ENCODE measurements around the gene UNCX.

Gene UNCX

DNA sequence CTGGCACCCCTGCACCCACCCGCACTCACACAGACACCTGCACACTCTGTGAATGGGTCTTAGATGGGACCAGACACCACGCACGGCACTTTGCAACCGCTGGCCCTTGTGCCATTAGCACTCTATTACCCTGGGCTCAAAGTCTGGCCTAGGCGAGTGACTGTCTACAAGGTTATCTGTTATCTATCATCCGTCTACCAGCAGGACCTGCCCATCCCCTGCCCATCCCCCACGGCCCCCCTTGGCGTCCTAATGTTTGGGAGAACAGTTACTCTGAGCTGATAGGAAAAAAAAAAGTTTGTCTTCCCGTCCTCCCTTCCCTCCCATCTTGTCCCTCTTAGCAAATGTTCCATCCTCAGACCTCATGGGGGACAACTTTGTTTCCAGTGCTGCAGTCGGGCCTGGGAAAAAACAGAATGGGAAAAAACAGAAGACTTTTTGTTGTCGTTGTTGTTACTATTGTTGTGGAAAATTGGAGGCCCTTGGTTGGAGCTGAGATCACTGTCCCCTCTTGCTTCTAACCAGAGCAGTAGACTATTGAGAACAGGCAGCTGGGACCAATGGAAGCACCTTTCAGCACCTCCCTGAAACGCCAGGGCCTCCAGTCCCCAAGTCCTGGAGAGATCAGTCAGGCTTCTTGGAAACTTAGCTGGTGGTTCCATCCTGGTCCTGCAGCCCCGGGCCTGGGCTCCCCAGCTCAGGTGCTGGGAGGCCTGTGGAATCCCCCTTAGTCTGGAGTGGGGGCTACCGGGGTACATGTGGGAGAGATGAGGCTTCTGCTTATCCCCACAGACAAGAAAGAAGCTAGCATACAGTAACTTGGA, 12.2 kb downstream of the UNCX start:
- no peak for DNase-seq

DNA sequence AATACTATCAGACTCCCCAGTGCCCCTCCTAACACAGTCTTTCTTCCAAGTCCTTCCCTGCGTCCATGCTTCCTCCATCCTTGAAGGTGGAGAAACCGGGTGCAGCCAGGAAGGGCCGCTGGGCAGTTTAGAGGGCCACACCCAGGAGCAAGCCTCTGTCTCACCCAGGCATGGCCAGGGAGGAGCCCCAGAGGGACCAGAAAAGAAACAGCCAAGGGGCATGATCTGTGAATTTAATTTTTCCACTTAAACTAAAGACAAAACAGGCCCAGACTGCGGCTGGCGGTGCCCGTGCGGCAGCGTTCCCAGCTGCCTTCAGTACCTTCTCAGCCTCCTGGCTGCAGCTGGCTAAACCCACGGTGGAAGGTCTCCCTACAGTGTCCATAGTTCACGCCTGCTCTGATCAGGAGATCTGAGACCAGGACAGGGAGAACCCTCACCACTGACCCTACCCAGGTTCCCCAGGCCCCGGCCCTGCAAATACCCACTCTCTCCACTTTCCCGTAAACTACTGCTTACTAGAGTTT, 12.9 kb downstream of the UNCX start:
- DNase-seq = no peak

DNA sequence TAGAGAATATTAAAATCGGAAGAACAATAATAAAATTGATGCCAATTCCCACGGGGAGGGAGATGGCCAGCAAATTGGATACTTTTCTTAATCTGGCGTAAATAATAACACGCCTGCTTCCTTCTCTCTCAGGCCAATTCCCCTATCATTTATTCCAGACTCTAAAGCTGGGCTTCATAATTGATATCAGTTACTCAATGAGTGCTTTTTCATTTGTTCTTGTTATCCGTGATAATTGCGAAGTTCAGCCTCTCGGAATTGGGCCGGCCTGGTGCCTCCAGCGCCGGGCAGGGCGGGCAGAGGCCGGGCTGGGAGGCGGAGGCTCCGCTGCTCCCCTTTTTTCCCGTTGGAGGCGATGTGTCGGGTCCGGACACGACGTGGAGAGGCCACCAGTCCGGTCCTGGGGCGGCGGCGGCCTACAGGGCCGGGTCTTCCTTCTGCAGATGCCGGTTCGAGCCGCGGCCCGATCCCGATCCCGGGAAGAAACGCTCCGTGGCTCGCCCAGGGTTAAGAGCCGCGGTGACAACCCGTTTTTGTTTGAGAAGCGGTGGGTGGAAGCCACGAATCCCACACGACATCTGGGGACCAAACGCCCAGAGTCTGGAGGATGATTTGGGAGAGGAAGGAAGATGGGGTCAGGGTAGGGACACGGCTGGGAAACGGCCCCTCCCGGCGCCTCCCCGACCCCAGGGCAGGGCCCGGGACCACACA, 13.6 kb downstream of the UNCX start:
- no peak for DNase-seq

DNA sequence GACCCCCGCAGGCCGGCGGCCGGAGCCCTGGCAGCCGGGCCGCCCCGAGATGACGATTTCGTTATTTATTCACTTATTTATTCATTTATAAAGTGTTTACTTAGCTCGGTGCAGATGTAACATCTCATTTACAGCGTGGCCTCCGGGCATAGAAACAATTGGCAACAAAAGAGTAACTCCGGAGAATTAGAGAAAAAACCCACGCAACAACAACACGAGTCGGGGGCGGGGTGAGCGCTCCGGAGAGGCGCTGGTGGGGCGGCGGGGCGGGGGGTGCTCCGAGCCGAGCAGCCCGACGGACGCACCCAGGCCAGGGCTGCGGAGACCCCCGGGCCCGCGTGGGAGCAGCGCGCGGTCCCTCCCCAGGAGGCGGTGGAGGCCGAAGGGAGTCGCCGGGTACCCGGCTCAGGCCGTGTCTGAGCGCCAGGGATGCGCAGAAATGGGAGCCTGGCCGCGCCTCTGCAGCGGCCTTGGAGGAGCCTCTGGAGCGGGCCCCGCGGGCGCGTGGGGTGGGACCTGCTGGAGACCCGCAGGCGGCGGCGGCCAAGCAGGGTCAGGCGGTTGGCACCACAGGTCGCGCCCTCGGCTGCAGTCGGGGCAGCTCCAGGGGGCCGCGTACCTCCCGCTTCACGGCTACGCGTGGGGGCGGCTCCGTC, 14.3 kb downstream of the UNCX start:
- DNase-seq = no peak

DNA sequence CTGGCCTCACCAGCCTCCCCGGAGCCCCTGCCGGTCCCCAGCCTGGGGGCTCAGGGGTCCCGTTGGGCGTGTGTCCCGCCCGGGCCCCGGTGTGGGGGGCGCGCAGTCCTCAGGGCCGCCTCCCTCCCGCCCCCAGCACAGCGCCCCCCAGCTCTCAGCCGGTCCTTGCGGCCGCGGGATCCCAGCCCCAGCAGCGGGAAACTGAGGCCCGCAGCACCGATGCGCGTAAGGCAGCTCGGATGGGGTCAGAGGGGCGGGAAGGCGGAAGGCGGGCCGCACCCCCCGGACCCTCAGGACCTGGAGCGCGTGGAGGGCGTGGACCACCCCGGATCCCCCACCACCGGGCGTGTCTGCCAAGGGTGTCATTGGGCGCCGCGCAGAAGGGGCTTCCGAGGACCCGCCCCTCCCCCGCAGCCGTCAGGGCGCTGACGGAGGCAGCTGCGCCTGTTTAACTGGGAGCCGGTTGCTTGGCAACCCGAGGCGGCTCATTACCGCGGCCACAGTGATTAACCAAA, 14.9 kb downstream of the UNCX start:
- DNase-seq = no peak

DNA sequence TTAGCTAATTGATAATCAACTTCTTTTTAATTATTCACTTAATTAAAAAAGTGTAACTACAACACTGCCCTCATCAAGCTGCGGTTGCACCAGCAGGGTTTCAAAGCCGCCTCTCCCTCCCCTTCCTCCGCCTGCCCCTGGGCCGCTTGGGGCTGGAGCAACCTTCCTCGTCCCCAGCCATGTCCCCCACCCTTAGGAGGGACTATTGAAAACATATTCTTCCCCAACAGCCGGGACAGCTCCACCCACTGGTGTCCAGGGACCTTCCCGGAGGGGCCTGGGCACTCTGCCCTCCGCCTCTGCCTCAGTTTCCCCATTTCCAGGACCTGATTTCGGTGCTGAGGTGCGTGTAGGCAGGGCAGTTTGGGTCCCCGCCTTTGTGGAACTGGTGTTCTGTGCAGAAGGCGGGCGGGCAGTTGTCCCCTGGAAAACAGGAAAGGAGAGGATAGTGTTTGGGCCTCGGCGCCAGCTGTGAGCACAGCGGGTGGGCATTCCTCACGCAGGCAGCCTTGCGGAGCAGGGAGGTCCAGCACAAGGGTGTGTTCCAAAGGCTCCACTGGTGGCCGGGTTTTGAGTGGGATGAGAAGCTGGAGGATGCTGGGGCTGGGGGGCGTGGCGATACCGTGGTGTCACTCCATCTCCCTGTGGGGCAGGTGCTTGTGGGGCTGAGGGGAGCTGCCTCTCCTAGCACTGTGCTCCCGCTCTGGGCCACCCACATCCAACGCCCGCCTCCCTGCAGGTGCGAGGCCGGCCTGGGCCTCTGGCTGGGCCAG, 15.7 kb downstream of the UNCX start:
- DNase-seq = no peak

DNA sequence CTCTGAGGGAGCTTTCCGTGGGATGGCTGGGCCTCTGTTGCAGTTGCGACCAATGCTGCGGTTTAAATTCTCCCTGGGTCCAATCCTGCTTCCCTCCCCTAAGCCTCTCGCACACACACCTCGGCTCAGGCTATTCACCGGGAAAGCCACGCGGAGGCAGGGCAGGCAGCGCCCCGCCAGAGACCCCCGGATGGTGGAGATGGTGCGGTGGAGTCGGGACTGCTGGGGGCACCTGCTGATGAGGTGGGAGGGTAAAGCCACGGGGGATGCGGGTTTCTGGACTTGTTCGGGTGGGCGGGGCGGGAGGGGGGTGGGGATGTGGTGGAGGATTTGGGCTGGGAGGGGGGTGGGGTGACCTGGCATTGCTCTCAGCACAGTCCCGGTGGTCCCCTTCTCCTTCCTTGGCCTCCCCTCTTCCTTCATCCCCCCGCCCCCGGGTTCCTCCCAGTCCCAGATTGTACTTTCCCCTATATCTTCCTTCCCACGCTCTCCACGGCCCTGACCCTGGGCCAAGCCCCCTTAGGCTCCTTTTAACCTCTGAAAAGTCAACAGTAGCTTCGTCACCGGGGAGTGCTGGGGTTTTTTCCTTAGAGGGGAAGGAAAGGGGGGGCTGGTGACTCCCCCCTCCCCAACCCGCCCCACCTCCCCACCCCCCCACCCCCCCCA, 16.4 kb downstream of the UNCX start:
- DNase-seq = no peak

DNA sequence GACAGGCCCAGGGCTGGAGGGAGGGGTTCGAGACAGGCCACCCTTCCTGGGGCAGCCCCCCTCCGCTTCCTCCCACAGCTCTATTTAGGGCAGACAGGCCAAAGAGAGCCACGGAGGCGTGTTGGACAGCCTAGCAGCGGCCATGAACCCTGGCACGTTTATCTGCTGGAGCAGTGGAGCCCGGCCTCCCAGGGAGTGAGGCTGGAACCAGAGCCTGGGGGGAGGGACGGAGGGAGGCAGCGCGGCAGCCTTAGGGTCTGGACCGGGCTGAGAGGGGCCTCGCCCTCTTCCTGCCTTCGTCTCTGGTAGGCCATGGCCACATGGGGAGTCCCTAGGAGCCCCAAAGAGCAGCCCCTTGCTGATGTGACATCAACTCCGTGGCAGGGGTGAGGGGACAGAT, 17.1 kb downstream of the UNCX start:
- DNase-seq = no peak

DNA sequence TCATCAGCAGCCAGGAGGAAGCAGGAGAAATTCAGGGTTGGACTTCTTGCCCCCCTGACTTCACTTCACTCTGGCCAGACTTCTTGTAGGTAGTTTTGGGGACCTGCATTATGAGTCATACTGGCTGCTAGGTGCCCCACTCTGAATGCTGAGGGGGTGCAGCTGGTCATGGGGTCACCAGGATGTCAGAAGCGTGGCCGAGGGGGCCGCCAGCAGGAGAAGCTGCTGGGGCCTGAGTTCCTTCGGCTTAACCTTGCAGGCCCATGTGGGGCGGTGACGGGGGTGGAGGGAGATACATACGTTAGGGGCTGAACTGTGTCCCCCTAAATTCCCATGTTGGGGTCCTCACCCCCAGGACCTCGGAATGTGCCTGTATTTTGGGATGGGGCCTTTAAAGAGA, 18.2 kb downstream of the UNCX start:
- no peak for DNase-seq

DNA sequence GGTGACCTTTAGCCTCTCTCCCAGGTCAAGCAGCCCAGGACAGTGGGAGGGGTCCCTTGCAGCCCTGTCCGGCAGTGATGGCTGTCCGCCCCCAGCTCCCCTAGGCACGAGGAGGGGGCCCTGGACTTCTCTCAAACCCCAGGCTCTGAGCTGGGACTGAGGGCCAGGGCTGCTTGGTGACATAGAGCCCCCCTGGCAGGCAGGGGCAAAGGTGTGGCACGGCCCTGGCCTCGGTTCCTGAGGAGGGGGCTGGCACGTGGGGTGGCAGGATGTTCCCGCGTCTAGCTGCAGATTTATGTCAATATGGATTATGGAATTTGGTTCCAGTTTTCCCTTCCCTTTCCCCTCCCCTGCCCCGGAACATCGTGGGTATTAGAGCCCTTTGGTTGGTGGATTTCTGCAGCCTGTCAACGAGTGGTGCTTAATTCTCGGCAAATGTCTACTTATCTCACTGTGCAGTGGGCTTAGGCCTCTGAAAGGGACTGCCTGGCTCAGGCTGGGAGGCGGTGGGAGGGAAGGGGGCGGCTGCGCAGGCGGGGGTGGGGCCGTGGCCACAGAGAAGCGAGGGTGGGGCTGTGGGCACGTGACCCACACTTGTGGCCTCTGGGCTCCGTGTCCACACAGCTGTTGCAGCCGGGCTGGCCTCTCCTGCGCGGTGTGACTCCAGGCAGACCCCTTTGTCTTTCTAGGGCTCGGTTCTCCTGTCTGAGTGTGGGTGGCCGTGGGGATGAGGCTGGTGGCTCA, 19.3 kb downstream of the UNCX start:
- DNase-seq = no peak

DNA sequence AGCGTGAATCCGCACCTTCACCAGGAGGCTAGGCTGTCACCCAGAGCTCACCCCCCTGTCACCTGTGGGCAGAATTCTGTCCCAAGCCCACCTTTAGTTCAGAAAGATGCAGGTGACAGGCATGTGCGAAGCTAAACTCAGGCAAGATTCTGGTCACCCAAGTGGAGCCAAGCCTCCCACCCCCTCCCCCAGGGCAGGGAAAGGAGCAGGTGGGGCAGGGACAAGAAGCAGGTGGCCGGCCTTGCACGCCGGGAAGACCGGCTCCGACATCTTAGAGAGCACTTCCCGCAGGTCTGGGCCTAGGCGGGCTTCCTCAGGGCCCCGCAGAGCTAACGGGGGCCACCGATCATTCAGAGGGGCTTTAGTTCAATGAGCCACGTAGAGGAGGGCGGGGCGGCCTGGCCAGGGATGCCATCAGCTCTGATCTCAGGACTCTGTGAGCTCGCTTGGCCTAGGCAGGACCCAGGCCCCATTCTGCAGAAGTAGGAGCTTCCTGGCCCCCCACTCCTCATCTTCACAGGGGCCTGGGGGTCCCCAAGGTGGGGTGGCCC, 19.9 kb downstream of the UNCX start:
- no peak for DNase-seq

DNA sequence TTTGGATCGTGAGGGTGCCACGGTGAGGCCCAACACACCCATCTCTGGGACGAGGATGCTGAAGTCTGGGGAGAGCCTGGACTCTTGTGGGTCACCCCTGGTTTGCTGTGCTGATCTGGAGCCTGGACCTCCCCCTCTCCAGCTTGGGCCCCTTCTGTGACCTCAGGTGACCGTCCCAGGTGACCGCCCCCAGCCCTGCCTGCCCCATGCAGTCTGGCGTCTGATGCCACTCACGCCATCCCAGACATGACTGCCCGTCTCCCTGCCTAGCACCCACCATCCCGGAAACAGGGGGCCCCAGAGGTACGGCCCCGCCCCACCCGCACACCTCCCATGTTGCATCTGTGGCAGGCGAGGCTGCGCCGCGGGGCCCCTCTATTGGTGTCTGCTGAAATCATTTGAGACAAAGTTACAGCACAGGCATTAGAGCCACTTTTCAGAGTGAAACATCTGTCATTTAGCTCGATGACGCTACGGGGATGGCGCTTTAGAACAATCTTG, 21.1 kb downstream of the UNCX start:
- DNase-seq = no peak

DNA sequence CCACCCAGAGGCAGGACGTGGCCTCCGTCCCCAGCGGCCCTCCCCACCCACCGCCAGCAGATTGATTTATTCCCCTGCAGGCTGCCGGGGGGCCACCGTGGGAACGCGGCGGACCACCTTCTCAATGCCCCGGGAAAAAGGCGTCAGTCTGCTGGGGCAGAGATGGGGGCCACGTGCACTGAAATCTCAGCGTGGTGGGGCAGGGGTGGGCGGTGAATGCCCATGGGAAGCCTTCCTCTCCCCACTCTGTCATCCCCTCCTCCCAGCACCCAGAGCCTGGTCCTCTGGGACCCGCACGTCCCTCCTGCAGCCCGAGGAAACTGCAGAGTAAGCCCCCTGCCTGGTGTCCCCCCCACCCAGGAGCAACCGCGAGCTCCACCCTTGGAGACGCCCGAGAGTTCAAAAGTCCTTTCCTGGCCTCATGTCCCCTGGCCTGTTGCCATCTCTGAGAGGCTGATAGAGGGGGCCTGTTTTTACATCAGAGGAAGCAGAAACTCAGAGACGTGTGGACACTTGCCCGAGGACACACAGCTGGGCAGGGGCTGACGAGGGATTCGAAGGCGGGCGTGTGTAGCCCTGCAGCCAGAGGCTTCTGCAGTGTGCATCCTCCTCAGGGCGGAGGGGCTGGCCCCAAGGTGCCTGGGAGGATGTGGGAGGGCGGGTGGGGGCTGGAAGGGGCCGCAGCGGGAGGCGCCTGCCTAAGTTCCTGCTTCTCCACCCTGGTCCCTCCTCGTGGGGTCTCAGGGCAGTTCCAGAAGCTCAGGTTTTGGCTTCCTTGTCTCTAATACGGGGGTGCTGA, 21.8 kb downstream of the UNCX start:
- DNase-seq = no peak

DNA sequence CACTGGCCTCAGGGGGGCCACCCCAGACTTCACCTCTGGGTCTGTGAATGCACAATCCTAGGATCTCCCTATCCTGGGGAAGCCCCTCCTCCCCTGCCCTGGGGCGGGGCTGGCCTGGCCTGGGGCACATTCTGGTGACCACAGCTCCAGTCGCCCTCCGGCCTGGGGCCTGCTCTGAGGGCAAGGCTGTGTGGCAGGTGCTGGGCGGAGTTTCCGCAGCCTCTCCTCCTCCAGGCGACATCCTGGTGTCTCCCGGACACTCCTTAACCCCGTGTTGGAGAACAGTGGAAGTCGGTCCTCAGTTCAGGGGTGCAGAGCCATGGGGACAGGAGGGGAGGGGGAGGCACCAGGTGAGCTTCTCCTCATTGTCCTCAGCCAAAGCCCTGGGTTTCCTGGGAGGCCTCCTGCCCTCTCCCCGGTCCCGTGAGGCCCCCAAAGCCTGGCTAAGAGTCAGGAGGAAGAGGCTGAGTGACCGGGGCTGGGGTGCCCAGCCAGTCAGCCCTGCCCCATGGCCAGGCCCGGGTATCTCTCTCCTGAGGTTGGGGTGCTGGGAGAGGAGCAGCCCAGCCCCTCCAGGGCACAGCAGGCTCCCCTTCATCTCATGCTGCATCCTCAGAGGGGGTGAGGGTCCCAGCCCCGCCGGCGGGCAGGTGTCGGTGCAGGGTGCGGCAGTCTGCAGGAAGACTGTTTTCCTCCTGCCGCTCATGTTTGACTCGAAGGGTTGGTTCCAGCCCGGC, 22.6 kb downstream of the UNCX start:
- no peak for DNase-seq

DNA sequence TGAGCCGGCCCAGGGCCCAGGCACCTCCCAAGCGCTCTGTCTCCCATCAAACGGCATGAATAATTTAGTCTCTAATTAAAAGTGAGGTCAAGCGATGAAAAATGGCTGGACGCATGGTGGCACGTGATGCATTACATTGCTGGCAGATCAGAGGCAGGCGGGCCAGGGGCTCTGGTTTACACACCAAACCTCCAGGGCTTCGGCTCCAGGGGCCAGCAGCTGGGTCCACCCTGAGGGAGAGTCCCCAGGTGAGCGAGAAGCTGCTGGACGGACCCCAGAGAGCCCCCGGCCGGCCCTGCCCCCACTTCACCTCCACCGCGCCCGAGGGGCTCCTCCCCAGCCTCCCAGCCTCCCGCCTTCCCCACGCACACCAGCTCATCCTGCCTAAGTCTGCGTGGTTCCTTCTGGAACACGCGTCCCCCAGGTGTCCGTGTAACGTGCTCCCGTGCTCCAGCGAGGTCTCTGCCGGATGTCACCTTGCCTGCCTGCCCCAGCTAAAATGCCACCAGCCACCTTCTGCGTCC, 23.2 kb downstream of the UNCX start:
- DNase-seq = no peak

DNA sequence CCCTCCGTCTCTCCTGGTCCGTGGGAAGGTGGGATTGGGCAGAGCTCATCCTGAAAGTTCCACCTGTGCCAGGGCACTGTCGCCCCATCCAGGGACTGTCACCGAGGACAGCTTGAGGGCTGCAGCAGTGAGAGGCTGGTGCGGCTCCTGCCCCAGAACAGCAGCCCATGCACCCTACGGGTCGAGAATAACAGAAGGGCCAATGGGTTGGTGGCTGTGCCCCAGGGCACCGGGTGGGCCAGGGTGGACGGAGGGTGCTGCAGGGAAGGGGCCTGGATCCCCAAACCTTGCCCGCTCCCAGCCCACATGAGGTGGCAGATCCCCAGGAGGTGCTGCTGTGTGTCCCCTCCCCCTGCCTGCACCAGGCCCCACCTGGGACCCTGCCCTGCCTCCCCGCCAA, 23.9 kb downstream of the UNCX start:
- DNase-seq = no peak

DNA sequence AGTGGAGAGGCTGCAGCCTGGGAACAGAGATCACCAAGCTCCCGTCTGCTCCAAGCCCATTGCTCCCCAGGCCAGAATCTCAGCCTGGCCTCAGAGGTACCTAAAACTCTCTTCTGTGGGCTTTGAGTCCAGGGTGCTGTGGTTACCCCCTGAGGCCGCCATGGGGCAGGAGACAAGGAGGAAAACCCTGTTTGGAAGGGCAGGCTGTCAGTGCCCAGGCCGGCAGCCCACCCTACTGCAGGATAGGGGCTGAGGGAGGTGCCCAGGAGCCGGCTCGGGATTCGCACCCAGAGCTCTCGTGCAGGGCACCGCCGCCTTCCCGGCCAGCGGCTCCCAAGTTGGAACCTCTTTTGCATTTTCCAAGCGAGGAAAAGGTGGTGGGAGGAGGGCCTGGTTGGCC, 24.5 kb downstream of the UNCX start:
- no peak for DNase-seq

DNA sequence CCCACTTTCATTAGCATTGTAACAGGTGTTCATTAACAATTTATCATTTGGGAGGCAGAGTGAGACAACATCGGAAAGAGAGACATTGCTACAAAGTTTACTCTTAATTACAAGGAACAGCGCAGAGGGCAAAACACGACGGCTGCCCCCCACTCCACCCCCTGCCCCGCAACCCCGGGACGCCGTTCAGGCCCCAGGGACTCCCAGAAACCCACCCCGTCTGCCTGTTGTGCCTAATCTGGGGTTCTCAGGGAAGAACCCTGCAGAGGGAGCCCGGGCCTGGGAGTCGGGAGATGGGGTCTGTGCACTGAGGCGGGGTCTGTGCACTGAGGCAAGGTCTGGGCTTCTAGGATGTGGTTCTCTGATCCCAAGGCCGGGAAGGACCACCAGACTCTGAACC, 25.2 kb downstream of the UNCX start:
- no peak for DNase-seq

DNA sequence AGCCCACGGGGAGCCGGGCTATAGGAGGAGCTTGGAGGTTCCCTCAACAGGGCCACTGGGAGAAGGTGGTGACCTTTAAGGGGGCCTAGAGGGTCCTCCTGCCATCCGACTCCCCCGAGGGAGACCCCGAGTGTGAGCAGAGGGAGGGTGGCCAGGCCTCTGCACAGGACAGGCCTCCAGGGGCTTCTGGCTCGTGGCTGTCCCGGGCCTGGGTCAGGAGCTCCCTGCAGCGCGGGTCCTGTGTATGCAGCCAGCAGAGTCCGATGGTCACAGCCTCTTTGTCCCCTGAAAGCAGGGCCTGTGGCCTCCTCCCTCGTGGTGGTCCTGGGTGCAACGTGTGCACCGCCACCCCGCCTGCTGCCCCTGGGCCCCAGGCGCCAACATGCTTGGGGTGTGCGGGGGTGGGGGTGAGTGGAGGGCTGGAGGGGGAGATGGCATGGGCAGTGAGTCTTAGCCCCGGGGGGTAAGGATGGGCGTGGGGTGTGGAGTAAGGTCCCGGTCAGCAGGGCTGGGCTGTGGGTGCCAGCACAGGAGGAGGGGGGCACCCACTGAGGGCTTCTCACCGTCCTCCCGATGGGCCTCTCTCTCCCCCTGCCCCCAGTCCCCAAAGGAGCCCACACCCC, 27.1 kb downstream of the UNCX start:
- no peak for DNase-seq

All from KG1 (cell line).